Trophoblast cell (in vitro differentiated cells and primary cell): ENCODE measurements around the gene MYO15B.

Experiments used
- DNase-seq, 2 donors: peaks; one replicate each; pipeline ENCODE4 v3.0.0-alpha.2; 2016
- H2AFZ ChIP-seq: 2 replicates; pipeline ENCODE4 v1.6.1; 2013; ENCODE audit warnings: low read length, moderate library complexity, mild to moderate bottlenecking; ENCODE audit not compliant: insufficient read depth, poor library complexity
- H2AK5ac ChIP-seq: 2 replicates; pipeline ENCODE4 v1.6.1; 2013; ENCODE audit warnings: mild to moderate bottlenecking, low read length
- H2BK120ac ChIP-seq: 2 replicates; pipeline ENCODE4 v1.6.1; 2013; ENCODE audit warnings: low read length, mild to moderate bottlenecking, moderate library complexity; ENCODE audit not compliant: insufficient read depth, poor library complexity
- H2BK12ac ChIP-seq: 2 replicates; pipeline ENCODE4 v1.6.1; 2013; ENCODE audit warnings: mild to moderate bottlenecking, low read length, moderate library complexity
- H2BK5ac ChIP-seq: 2 replicates; pipeline ENCODE4 v1.6.1; 2013; ENCODE audit warnings: low read length, low read depth, moderate library complexity, mild to moderate bottlenecking; ENCODE audit not compliant: poor library complexity
- H3K14ac ChIP-seq: 2 replicates; pipeline ENCODE4 v1.6.1; 2013; ENCODE audit warnings: mild to moderate bottlenecking, low read length
- H3K18ac ChIP-seq: 2 replicates; pipeline ENCODE4 v1.6.1; 2013; ENCODE audit warnings: mild to moderate bottlenecking, low read length
- H3K23ac ChIP-seq: 2 replicates; pipeline ENCODE4 v1.6.1; 2013; ENCODE audit warnings: low read length
- H3K27ac ChIP-seq: 2 replicates; pipeline ENCODE4 v1.5.1; 2013; ENCODE audit warnings: low read depth, mild to moderate bottlenecking, inconsistent platforms, low read length, moderate library complexity
- H3K27me3 ChIP-seq: 2 replicates; pipeline ENCODE4 v1.6.1; 2013; ENCODE audit warnings: inconsistent platforms, mild to moderate bottlenecking, low read length, moderate library complexity; ENCODE audit not compliant: insufficient read depth
- H3K36me3 ChIP-seq, 2 experiments: 1 replicate in 1 of 2; 2 replicates in 1 of 2; pipeline ENCODE4 v1.6.1; 2013; ENCODE audit warnings: low read length in 2 of 2, mild to moderate bottlenecking in 2 of 2, moderate library complexity in 1 of 2; ENCODE audit not compliant: insufficient read depth in 2 of 2, control insufficient read depth in 1 of 2
- H3K4ac ChIP-seq: 2 replicates; pipeline ENCODE4 v1.6.1; 2013; ENCODE audit warnings: low read depth, mild to moderate bottlenecking, low read length, moderate library complexity
- H3K4me1 ChIP-seq, 2 experiments: 1 replicate in 1 of 2; 2 replicates in 1 of 2; pipeline ENCODE4 v1.6.1; 2013; ENCODE audit warnings: low read length in 2 of 2, mild to moderate bottlenecking in 2 of 2, moderate library complexity in 1 of 2; ENCODE audit not compliant: insufficient read depth in 2 of 2, control insufficient read depth in 1 of 2
- H3K4me2 ChIP-seq: 2 replicates; pipeline ENCODE4 v1.6.1; 2013; ENCODE audit warnings: inconsistent platforms, mild to moderate bottlenecking, low read length, moderate library complexity
- H3K4me3 ChIP-seq: 2 replicates; pipeline ENCODE4 v1.5.1; 2013; ENCODE audit warnings: mild to moderate bottlenecking, low read depth, low read length, inconsistent platforms
- H3K79me1 ChIP-seq: one replicate; pipeline ENCODE4 v1.6.1; 2013; ENCODE audit warnings: low read length
- H3K79me2 ChIP-seq: 2 replicates; pipeline ENCODE4 v1.6.1; 2013; ENCODE audit warnings: low read length, mild to moderate bottlenecking; ENCODE audit not compliant: control insufficient read depth, insufficient read depth, poor library complexity
- H3K9ac ChIP-seq: 2 replicates; pipeline ENCODE4 v1.6.1; 2013; ENCODE audit warnings: mild to moderate bottlenecking, low read length
- H3K9me3 ChIP-seq: 2 replicates; pipeline ENCODE4 v1.6.1; 2013; ENCODE audit warnings: low read depth, mild to moderate bottlenecking, control low read depth, inconsistent platforms, low read length; ENCODE audit not compliant: insufficient read depth
- H4K12ac ChIP-seq: 2 replicates; pipeline ENCODE4 v1.6.1; 2013; ENCODE audit warnings: low read depth, mild to moderate bottlenecking, low read length, moderate library complexity
- H4K8ac ChIP-seq: 2 replicates; pipeline ENCODE4 v1.6.1; 2013; ENCODE audit warnings: low read depth, mild to moderate bottlenecking, low read length, moderate library complexity
- H4K91ac ChIP-seq: one replicate; pipeline ENCODE4 v1.6.1; 2013; ENCODE audit warnings: low read depth, mild to moderate bottlenecking, low read length, moderate library complexity
- WGBS: extraction: QIAGEN DNeasy Blood & Tissue Kit; methylation state at CpG from one replicate; pipeline ENCODE4 v1.1.7; 2013; ENCODE audit warnings: missing lambda C conversion rate; ENCODE audit not compliant: insufficient read length, insufficient coverage; ENCODE audit errors: extremely low coverage; 5-methylcytosine and 5-hydroxymethylcytosine counted together

Gene MYO15B

GRCh38 chr17:75666959-75667790 is 79.6 kb downstream of the MYO15B start, which contains the start of the genes RECQL5 and SAP30BP:
Gene RECQL5 (minus strand): TSS chr17:75667154. CDS start chr17:75666557, 597 bp downstream.
Gene SAP30BP (plus strand): TSS chr17:75667338. CDS start chr17:75667373, 35 bp downstream.
- peak within 1 kb of the TSS; percentile 75 for H2AK5ac ChIP-seq
- H4K91ac ChIP-seq = peak within 1 kb of the TSS; percentile 92
- H3K4ac ChIP-seq = peak within 1 kb of the TSS; percentile 100
- peak within 1 kb of the TSS; percentile 91 for H2AFZ ChIP-seq
- peak within 1 kb of the TSS; percentile 56 for H2BK5ac ChIP-seq
- H4K8ac ChIP-seq = peak within 1 kb of the TSS; percentile 96
- H3K27me3 ChIP-seq = no peaks in the 10 kb centered on the region
- H3K79me2 ChIP-seq = peaks cover 7% of the 10 kb centered on the region
- H3K9me3 ChIP-seq = no peaks in the 10 kb centered on the region
- H2BK12ac ChIP-seq = no peak within 1 kb of the TSS
- H3K18ac ChIP-seq = peak within 1 kb of the TSS; percentile 79
- peaks cover 5% of the 10 kb centered on the region in 2 experiments for H3K4me1 ChIP-seq
- peaks cover 23 to 26% of the 10 kb centered on the region in 2 experiments for H3K36me3 ChIP-seq
- DNase-seq = peak; percentile 98 to 100
- H3K79me1 ChIP-seq = peaks cover 8% of the 10 kb centered on the region
- H2BK120ac ChIP-seq = peak within 1 kb of the TSS; percentile 68
- H3K14ac ChIP-seq = peak within 1 kb of the TSS; percentile 85
- H3K4me3 ChIP-seq = peak within 1 kb of the TSS; percentile 94
- no peak within 1 kb of the TSS for H3K23ac ChIP-seq
- peak within 1 kb of the TSS; percentile 93 for H3K9ac ChIP-seq
- no peak within 1 kb of the TSS for H3K27ac ChIP-seq
- peak within 1 kb of the TSS; percentile 93 for H3K4me2 ChIP-seq
- no CpG with 5 or more reads among the region's 55 CpGs for WGBS
- peak within 1 kb of the TSS; percentile 98 for H4K12ac ChIP-seq

- peaks cover 22 to 23% of the 10 kb centered on the region in 2 experiments for H3K36me3 ChIP-seq
- no peak overlapping the region for H3K23ac ChIP-seq
- no peak for DNase-seq
- no peak overlapping the region for H2BK120ac ChIP-seq
- H2BK12ac ChIP-seq = no peak overlapping the region
- H4K91ac ChIP-seq = peak overlapping the region; percentile 88
- no CpG with 5 or more reads among the region's 4 CpGs for WGBS
- H3K4ac ChIP-seq = peak overlapping the region; percentile 100
- H3K9me3 ChIP-seq = no peaks in the 10 kb centered on the region
- H3K79me1 ChIP-seq = peaks cover 8% of the 10 kb centered on the region
- no peak overlapping the region for H3K18ac ChIP-seq
- peak overlapping the region; percentile 94 for H3K4me3 ChIP-seq
- H3K27me3 ChIP-seq = no peaks in the 10 kb centered on the region
- H3K9ac ChIP-seq = peak overlapping the region; percentile 83
- peaks cover 5% of the 10 kb centered on the region in 2 experiments for H3K4me1 ChIP-seq
- H4K12ac ChIP-seq = no peak overlapping the region
- peak overlapping the region; percentile 83 for H3K14ac ChIP-seq
- peak overlapping the region; percentile 19 for H2AFZ ChIP-seq
- no peak overlapping the region for H2BK5ac ChIP-seq
- H3K27ac ChIP-seq = no peak overlapping the region
- peak overlapping the region; percentile 92 for H4K8ac ChIP-seq
- no peak overlapping the region for H2AK5ac ChIP-seq
- H3K4me2 ChIP-seq = peak overlapping the region; percentile 64
- H3K79me2 ChIP-seq = peaks cover 7% of the 10 kb centered on the region
Measured at GRCh38 chr17:75667825-75668224, 80.2 kb downstream of the MYO15B start.

- Histone ChIP-seq H2BK5ac (no peak overlapping the region), H3K14ac (no peak overlapping the region), H2BK12ac (no peak overlapping the region), H4K12ac (no peak overlapping the region), H4K8ac (no peak overlapping the region), H3K4me3 (no peak overlapping the region), H3K79me2 (peaks cover 7% of the 10 kb centered on the region), H3K27ac (no peak overlapping the region), H2AK5ac (no peak overlapping the region), H2AFZ (no peak overlapping the region), H3K9me3 (no peaks in the 10 kb centered on the region), H2BK120ac (no peak overlapping the region), H3K23ac (no peak overlapping the region), H3K27me3 (no peaks in the 10 kb centered on the region), H4K91ac (no peak overlapping the region), H3K36me3 (peaks cover 27 to 28% of the 10 kb centered on the region in 2 experiments), H3K18ac (no peak overlapping the region), H3K79me1 (peaks cover 8% of the 10 kb centered on the region), H3K4me1 (peaks cover 5% of the 10 kb centered on the region in 2 experiments), H3K4ac (peak overlapping the region; percentile 81), H3K9ac (no peak overlapping the region), H3K4me2 (peak overlapping the region; percentile 64)
- WGBS = no CpG with 5 or more reads among the region's 4 CpGs
- no peak for DNase-seq
Measured at GRCh38 chr17:75668489-75668888, 80.9 kb downstream of the MYO15B start.

DNA sequence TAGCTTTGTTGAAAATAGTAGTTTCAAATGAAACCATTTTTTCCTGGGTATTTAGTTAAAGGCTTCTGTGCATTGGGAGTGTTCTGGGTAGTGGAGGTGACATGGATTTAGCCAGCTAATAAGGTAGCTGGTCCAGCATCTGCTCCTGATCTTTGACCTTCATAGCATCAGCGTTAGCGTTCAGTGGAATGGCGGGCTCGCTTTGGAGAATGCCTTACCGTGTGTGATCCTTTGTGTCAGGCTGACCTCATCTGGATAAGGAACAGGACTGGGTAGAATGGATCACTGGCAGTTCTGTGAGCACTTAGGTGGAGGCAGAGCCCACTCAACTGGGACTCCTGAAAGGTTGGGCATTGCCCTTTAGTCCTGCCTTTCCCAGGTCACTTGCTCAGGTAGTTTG is 83.3 kb downstream of the MYO15B start:
- Histone ChIP-seq H3K4me3 (no peak overlapping the region), H3K4me1 (peaks cover 5% of the 10 kb centered on the region in 2 experiments), H3K79me2 (peaks cover 7% of the 10 kb centered on the region), H2BK5ac (no peak overlapping the region), H3K14ac (no peak overlapping the region), H3K36me3 (peaks cover 35 to 36% of the 10 kb centered on the region in 2 experiments), H3K79me1 (peaks cover 8% of the 10 kb centered on the region), H3K27ac (no peak overlapping the region), H4K12ac (no peak overlapping the region), H2BK12ac (no peak overlapping the region), H3K9ac (no peak overlapping the region), H3K18ac (no peak overlapping the region), H3K9me3 (no peaks in the 10 kb centered on the region), H4K91ac (no peak overlapping the region), H3K27me3 (no peaks in the 10 kb centered on the region), H4K8ac (no peak overlapping the region), H3K4me2 (no peak overlapping the region), H2BK120ac (no peak overlapping the region), H2AFZ (no peak overlapping the region), H3K4ac (peak overlapping the region; percentile 65), H2AK5ac (no peak overlapping the region), H3K23ac (no peak overlapping the region)
- peak; percentile 62 to 76 for DNase-seq
- WGBS = no CpG with 5 or more reads among the region's 5 CpGs
